CD14-positive monocyte (primary cell): Measurements from ENCODE around the gene SRSF3. TPM values are rescaled to one million over a fixed set of nuclear protein-coding genes. Genes with fewer than 3 reads are reported as not detected.
A peak's percentile ranks its signal among the peaks of the same experiment; 100 is the strongest.

Source experiments
- DNase-seq, 3 donors: peaks; one replicate each; pipeline ENCODE4 v3.0.0-alpha.2; 2011 to 2022
- H2AFZ ChIP-seq: 2 replicates; pipeline ENCODE4 v1.6.0; 2012; ENCODE audit warnings: mild to moderate bottlenecking, low read depth, low read length, inconsistent platforms; ENCODE audit not compliant: insufficient read depth, poor library complexity, severe bottlenecking
- H3K27ac ChIP-seq, 2 donors: 1 replicate in 1 of 2; 2 replicates in 1 of 2; pipeline ENCODE4 v1.5.1; 2012 to 2013; ENCODE audit warnings: low read length in 2 of 2, control low read depth in 1 of 2, inconsistent platforms in 1 of 2, low read depth in 1 of 2, mild to moderate bottlenecking in 1 of 2
- H3K27me3 ChIP-seq, 2 donors: one replicate each; pipeline versions ENCODE4 v1.6.0 to v1.6.1; 2011 to 2013; ENCODE audit warnings: low read length in 2 of 2; ENCODE audit not compliant: control insufficient read depth in 2 of 2, insufficient read depth in 2 of 2
- H3K36me3 ChIP-seq, 2 donors: replicated peaks in 1 of 2; 1 replicate in 1 of 2; 2 replicates in 1 of 2; pipeline versions ENCODE4 v1.5.1 to v1.6.1; 2012 to 2013; ENCODE audit warnings: low read length in 2 of 2, control low read depth in 1 of 2, inconsistent platforms in 1 of 2, mild to moderate bottlenecking in 1 of 2; ENCODE audit not compliant: insufficient read depth in 2 of 2, control insufficient read depth in 1 of 2
- H3K4me1 ChIP-seq, 2 donors: 1 replicate in 1 of 2; 2 replicates in 1 of 2; pipeline versions ENCODE4 v1.5.1 to v1.6.1; 2012 to 2013; ENCODE audit warnings: low read length in 2 of 2, control low read depth in 1 of 2, inconsistent platforms in 1 of 2, mild to moderate bottlenecking in 1 of 2, moderate library complexity in 1 of 2; ENCODE audit not compliant: insufficient read depth in 2 of 2, control insufficient read depth in 1 of 2
- H3K4me2 ChIP-seq: replicated peaks from 2 replicates; pipeline ENCODE3; 2012; ENCODE audit warnings: low read length, moderate library complexity, mild to moderate bottlenecking; ENCODE audit not compliant: poor library complexity, severe bottlenecking; ENCODE audit errors: extremely low read depth
- H3K4me3 ChIP-seq, 3 experiments: fragments of 200-600 bp in 1 of 3; sonication (generic) in 1 of 3; replicated peaks in 1 of 3; 1 replicate in 2 of 3; 2 replicates in 1 of 3; pipeline ENCODE4 v1.5.1; 2011 to 2013; ENCODE audit warnings: low read length in 3 of 3, mild to moderate bottlenecking in 3 of 3, control low read depth in 2 of 3, low read depth in 2 of 3, inconsistent platforms in 1 of 3, moderate library complexity in 1 of 3
- H3K79me2 ChIP-seq: 2 replicates; pipeline ENCODE4 v1.6.0; 2012; ENCODE audit warnings: mild to moderate bottlenecking, control low read depth, inconsistent platforms, low read length, moderate library complexity; ENCODE audit not compliant: insufficient read depth
- H3K9ac ChIP-seq: 2 replicates; pipeline ENCODE4 v1.6.0; 2017; ENCODE audit warnings: low read length, mild to moderate bottlenecking; ENCODE audit not compliant: insufficient read depth, poor library complexity, severe bottlenecking
- H3K9me3 ChIP-seq, 2 donors: replicated peaks in 1 of 2; 1 replicate in 1 of 2; 2 replicates in 1 of 2; pipeline versions ENCODE4 v1.5.1 to v1.6.1; 2012 to 2013; ENCODE audit warnings: low read length in 2 of 2, control low read depth in 1 of 2; ENCODE audit not compliant: control insufficient read depth in 1 of 2, insufficient read depth in 1 of 2
- H4K20me1 ChIP-seq: 2 replicates; pipeline ENCODE4 v1.6.0; 2012; ENCODE audit warnings: mild to moderate bottlenecking, low read length, control low read depth, moderate library complexity; ENCODE audit not compliant: insufficient read depth
- H3K27ac Mint-ChIP-seq, 7 donors: one replicate each; pipeline ENCODE4 v1.8.0; 2020; ENCODE audit warnings: mild to moderate bottlenecking in 7 of 7, mixed read lengths in 7 of 7, moderate library complexity in 6 of 7, inconsistent platforms in 2 of 7
- H3K27me3 Mint-ChIP-seq, 3 donors: one replicate each; pipeline ENCODE4 v1.8.0; 2021 to 2022; ENCODE audit warnings: low read depth in 3 of 3, mild to moderate bottlenecking in 3 of 3, mixed read lengths in 3 of 3, moderate library complexity in 3 of 3, inconsistent platforms in 1 of 3
- H3K36me3 Mint-ChIP-seq, 2 donors: one replicate each; pipeline ENCODE4 v1.8.0; 2020; ENCODE audit warnings: mixed read lengths in 2 of 2, inconsistent platforms in 1 of 2, mild to moderate bottlenecking in 1 of 2
- H3K4me1 Mint-ChIP-seq: one replicate; pipeline ENCODE4 v1.8.0; 2020; ENCODE audit warnings: mild to moderate bottlenecking, mixed read lengths
- H3K4me3 Mint-ChIP-seq, 2 donors: one replicate each; pipeline ENCODE4 v1.8.0; 2020; ENCODE audit warnings: mild to moderate bottlenecking in 2 of 2, mixed read lengths in 2 of 2, moderate library complexity in 1 of 2
- H3K9me3 Mint-ChIP-seq, 7 donors: one replicate each; pipeline ENCODE4 v1.8.0; 2020 to 2022; ENCODE audit warnings: mixed read lengths in 7 of 7, mild to moderate bottlenecking in 6 of 7, moderate library complexity in 6 of 7, inconsistent platforms in 2 of 7
- CTCF ChIP-seq: fragments of 200-600 bp; IDR thresholded peaks from one replicate; pipeline ENCODE4 v1.8.0; 2022; ENCODE audit warnings: antibody characterized with exemption, mild to moderate bottlenecking
- WGBS: methylation state at CpG from one replicate; pipeline ENCODE4 v1.1.5; 2013; ENCODE audit warnings: missing lambda C conversion rate; ENCODE audit not compliant: insufficient coverage; 5-methylcytosine and 5-hydroxymethylcytosine counted together
- intact Hi-C, 2 donors: fragments of 100-400 bp; cut with micrococcal nuclease; formaldehyde crosslinking; loops; one replicate each; pipeline versions ENCODE4 v1.15.0 to v1.15.1; 2023
- polyA plus RNA-seq, 3 donors: library from polyadenylated mRNA; depleted of rRNA in 1 of 3; unstranded in 2 of 3; stranded (reverse) in 1 of 3; fragments of 300-500 nt in 2 of 3; fragments of >200 nt in 1 of 3; fragmentation: Illumina TruSeq in 2 of 3; gene quantifications; 1 replicate in 2 of 3; 2 replicates in 1 of 3; pipeline ENCODE4 v1.2.3, GENCODE V29; 2012 to 2021

Gene SRSF3
- polyA plus RNA-seq, 3 donors: 293 to 341 (median 297) TPM

GRCh38 chr6:36636283-36636682 is 42.1 kb downstream of the SRSF3 start:
- no peaks in the 10 kb centered on the region for H3K27me3 ChIP-seq
- H3K36me3 ChIP-seq: no peaks in the 10 kb centered on the region
- Mint-ChIP-seq H3K36me3 (no peaks in the 10 kb centered on the region), H3K27ac (no peak overlapping the region), H3K4me3 (no peak overlapping the region), H3K4me1 (peaks cover 4% of the 10 kb centered on the region), H3K9me3 (no peaks in the 10 kb centered on the region), H3K27me3 (peaks cover 0 to 4% (median 3%) of the 10 kb centered on the region in 3 donors)
- no peak overlapping the region for H2AFZ ChIP-seq
- DNase-seq: no peak
- no peak overlapping the region for H3K27ac ChIP-seq
- no peak overlapping the region for H3K4me3 ChIP-seq
- no peak overlapping the region for H3K4me2 ChIP-seq
- H3K9ac ChIP-seq: no peak overlapping the region
- no peak for TF ChIP-seq CTCF
- WGBS: 93% methylated on average over 4 of the region's 5 CpGs
- H3K4me1 ChIP-seq: no peaks in the 10 kb centered on the region
- no peaks in the 10 kb centered on the region for H4K20me1 ChIP-seq
- H3K79me2 ChIP-seq: no peaks in the 10 kb centered on the region
- intact Hi-C loops: no loop called here
- no peaks in the 10 kb centered on the region for H3K9me3 ChIP-seq

- Mint-ChIP-seq H3K4me1 (peaks cover 4% of the 10 kb centered on the region), H3K36me3 (no peaks in the 10 kb centered on the region), H3K27ac (peak overlapping the region in 1 of 7 donors; percentile 53), H3K9me3 (no peaks in the 10 kb centered on the region), H3K27me3 (peaks cover 0 to 4% (median 3%) of the 10 kb centered on the region in 3 donors), H3K4me3 (no peak overlapping the region)
- 96% methylated on average over 4 of the region's 12 CpGs for WGBS
- DNase-seq: no peak
- TF ChIP-seq CTCF: no peak
- intact Hi-C loops: no loop called here
- no peak overlapping the region for H3K4me3 ChIP-seq
- no peak overlapping the region for H2AFZ ChIP-seq
- H3K4me1 ChIP-seq: no peaks in the 10 kb centered on the region
- H3K9me3 ChIP-seq: no peaks in the 10 kb centered on the region
- H3K79me2 ChIP-seq: no peaks in the 10 kb centered on the region
- H3K9ac ChIP-seq: no peak overlapping the region
- H4K20me1 ChIP-seq: no peaks in the 10 kb centered on the region
- no peak overlapping the region for H3K4me2 ChIP-seq
- no peaks in the 10 kb centered on the region for H3K27me3 ChIP-seq
- no peak overlapping the region for H3K27ac ChIP-seq
- no peaks in the 10 kb centered on the region for H3K36me3 ChIP-seq
Observed at GRCh38 chr6:36636687-36637418, 42.7 kb downstream of the SRSF3 start.
